ENCODE results near the gene SLC2A9. TPM values are rescaled to one million over a fixed set of nuclear protein-coding genes. Genes with fewer than 3 reads are reported as not detected.

SLC2A9 gene
- total RNA-seq, 1 donor from 2014 or later = not detected

GRCh38 chr4:9933184-9933583 lies 88.1 kb downstream of the SLC2A9 start:
- no peaks in the 10 kb centered on the region for H3K36me3 Mint-ChIP-seq (ENCODE audit: unreplicated experiment)
- peaks cover 3% of the 10 kb centered on the region for H3K27me3 Mint-ChIP-seq (ENCODE audit: unreplicated experiment)
- no peak overlapping the region for H3K27ac Mint-ChIP-seq (ENCODE audit: unreplicated experiment)
- no peak overlapping the region for H3K4me3 Mint-ChIP-seq (ENCODE audit: unreplicated experiment)
- no peak for DNase-seq
- H3K9me3 Mint-ChIP-seq (ENCODE audit: unreplicated experiment) = no peaks in the 10 kb centered on the region
- H3K4me1 Mint-ChIP-seq (ENCODE audit: low read depth, unreplicated experiment) = no peaks in the 10 kb centered on the region
- no peak for TF ChIP-seq CTCF (IDR thresholded peaks at IDR 0.05; ENCODE audit: partially characterized antibody, unreplicated experiment)

GRCh38 chr4:9932771-9933170 lies 88.5 kb downstream of the SLC2A9 start:
- Mint-ChIP-seq H3K36me3 (ENCODE audit: unreplicated experiment) (no peaks in the 10 kb centered on the region), H3K4me1 (ENCODE audit: low read depth, unreplicated experiment) (no peaks in the 10 kb centered on the region), H3K9me3 (ENCODE audit: unreplicated experiment) (no peaks in the 10 kb centered on the region), H3K27ac (ENCODE audit: unreplicated experiment) (no peak overlapping the region), H3K4me3 (ENCODE audit: unreplicated experiment) (no peak overlapping the region), H3K27me3 (ENCODE audit: unreplicated experiment) (peaks cover 3% of the 10 kb centered on the region)
- TF ChIP-seq CTCF (IDR thresholded peaks at IDR 0.05; ENCODE audit: partially characterized antibody, unreplicated experiment) = no peak
- DNase-seq = no peak

GRCh38 chr4:9931146-9931545 lies 90.2 kb downstream of the SLC2A9 start:
- TF ChIP-seq CTCF (IDR thresholded peaks at IDR 0.05; ENCODE audit: partially characterized antibody, unreplicated experiment) = no peak
- Mint-ChIP-seq H3K36me3 (ENCODE audit: unreplicated experiment) (no peaks in the 10 kb centered on the region), H3K4me1 (ENCODE audit: low read depth, unreplicated experiment) (no peaks in the 10 kb centered on the region), H3K9me3 (ENCODE audit: unreplicated experiment) (no peaks in the 10 kb centered on the region), H3K27me3 (ENCODE audit: unreplicated experiment) (peaks cover 3% of the 10 kb centered on the region), H3K27ac (ENCODE audit: unreplicated experiment) (no peak overlapping the region), H3K4me3 (ENCODE audit: unreplicated experiment) (no peak overlapping the region)
- DNase-seq = no peak

GRCh38 chr4:9929111-9929510 lies 92.2 kb downstream of the SLC2A9 start:
- Mint-ChIP-seq H3K36me3 (ENCODE audit: unreplicated experiment) (no peaks in the 10 kb centered on the region), H3K9me3 (ENCODE audit: unreplicated experiment) (peaks cover 4% of the 10 kb centered on the region), H3K4me1 (ENCODE audit: low read depth, unreplicated experiment) (no peaks in the 10 kb centered on the region), H3K27me3 (ENCODE audit: unreplicated experiment) (peaks cover 3% of the 10 kb centered on the region), H3K27ac (ENCODE audit: unreplicated experiment) (no peak overlapping the region), H3K4me3 (ENCODE audit: unreplicated experiment) (no peak overlapping the region)
- no peak for TF ChIP-seq CTCF (IDR thresholded peaks at IDR 0.05; ENCODE audit: partially characterized antibody, unreplicated experiment)
- DNase-seq = no peak

- Mint-ChIP-seq H3K27ac (ENCODE audit: unreplicated experiment) (no peak overlapping the region), H3K4me3 (ENCODE audit: unreplicated experiment) (no peak overlapping the region), H3K9me3 (ENCODE audit: unreplicated experiment) (peaks cover 4% of the 10 kb centered on the region), H3K4me1 (ENCODE audit: low read depth, unreplicated experiment) (no peaks in the 10 kb centered on the region), H3K27me3 (ENCODE audit: unreplicated experiment) (peaks cover 3% of the 10 kb centered on the region), H3K36me3 (ENCODE audit: unreplicated experiment) (no peaks in the 10 kb centered on the region)
- no peak for DNase-seq
- TF ChIP-seq CTCF (IDR thresholded peaks at IDR 0.05; ENCODE audit: partially characterized antibody, unreplicated experiment) = no peak
Observed at GRCh38 chr4:9927341-9928007, 93.8 kb downstream of the SLC2A9 start.

All from glutamatergic neuron (in vitro differentiated cells).